Keratinocyte (primary cell): Measurements from ENCODE around the gene MVP. TPM values are rescaled to one million over a fixed set of nuclear protein-coding genes. Genes with fewer than 3 reads are reported as not detected.

Experiments
- DNase-seq: peaks from one replicate; pipeline ENCODE4 v3.0.0-alpha.2; 2011; ENCODE audit warnings: low read depth, missing footprints, low spot score
- FAIRE-seq: peaks from 2 replicates; lab custom pipeline; 2011; peaks lifted over from hg19 to GRCh38; lab: Jason Lieb, UNC
- H2AFZ ChIP-seq: 2 replicates; pipeline ENCODE4 v1.6.0; 2012; ENCODE audit warnings: low read length, control low read depth, inconsistent platforms; ENCODE audit not compliant: control insufficient read depth
- H3K27ac ChIP-seq: 2 replicates; pipeline ENCODE4 v1.5.1; 2011; ENCODE audit warnings: low read length; ENCODE audit not compliant: control insufficient read depth, insufficient read depth
- H3K27me3 ChIP-seq: 3 replicates; pipeline ENCODE4 v1.6.0; 2011; ENCODE audit warnings: low read length; ENCODE audit not compliant: control insufficient read depth, insufficient read depth; ENCODE audit errors: extremely low read depth
- H3K36me3 ChIP-seq, 2 experiments: 2 replicates in 1 of 2; 3 replicates in 1 of 2; pipeline ENCODE4 v1.5.1; 2011; ENCODE audit warnings: low read length in 2 of 2, mild to moderate bottlenecking in 1 of 2; ENCODE audit not compliant: control insufficient read depth in 2 of 2, insufficient read depth in 2 of 2; ENCODE audit errors: extremely low read depth in 1 of 2
- H3K4me1 ChIP-seq: 3 replicates; pipeline ENCODE4 v1.5.1; 2011; ENCODE audit warnings: low read length; ENCODE audit not compliant: control insufficient read depth, insufficient read depth; ENCODE audit errors: extremely low read depth
- H3K4me2 ChIP-seq: 3 replicates; pipeline ENCODE4 v1.6.0; 2011; ENCODE audit warnings: low read depth, low read length; ENCODE audit not compliant: control insufficient read depth, insufficient read depth; ENCODE audit errors: extremely low read depth
- H3K4me3 ChIP-seq, 3 experiments: fragments of 200-600 bp in 1 of 3; sonication (generic) in 1 of 3; 2 replicates in 2 of 3; 3 replicates in 1 of 3; pipeline ENCODE4 v1.5.1; 2011 to 2016; ENCODE audit warnings: low read length in 3 of 3, mild to moderate bottlenecking in 3 of 3, control low read depth in 2 of 3, inconsistent platforms in 1 of 3, low read depth in 1 of 3, mixed read lengths in 1 of 3, mixed run types in 1 of 3, moderate library complexity in 1 of 3; ENCODE audit not compliant: control insufficient read depth in 2 of 3, insufficient read depth in 2 of 3; ENCODE audit errors: extremely low read depth in 1 of 3
- H3K79me2 ChIP-seq: 2 replicates; pipeline ENCODE4 v1.6.0; 2012; ENCODE audit warnings: low read length; ENCODE audit not compliant: control insufficient read depth, insufficient read depth
- H3K9ac ChIP-seq: 3 replicates; pipeline ENCODE4 v1.6.0; 2011; ENCODE audit warnings: low read length; ENCODE audit not compliant: control insufficient read depth, insufficient read depth; ENCODE audit errors: extremely low read depth
- H3K9me1 ChIP-seq: 3 replicates; pipeline ENCODE4 v1.6.0; 2011; ENCODE audit warnings: low read length; ENCODE audit not compliant: control insufficient read depth, insufficient read depth; ENCODE audit errors: extremely low read depth
- H3K9me3 ChIP-seq: 2 replicates; pipeline ENCODE4 v1.5.1; 2012; ENCODE audit warnings: low read depth, low read length; ENCODE audit not compliant: control insufficient read depth
- H4K20me1 ChIP-seq: 3 replicates; pipeline ENCODE4 v1.6.0; 2011; ENCODE audit warnings: low read length; ENCODE audit not compliant: control insufficient read depth, insufficient read depth; ENCODE audit errors: extremely low read depth
- EZH2 ChIP-seq: IDR thresholded peaks from one replicate; pipeline ENCODE4 v1.6.1; 2012; ENCODE audit warnings: inconsistent platforms, mild to moderate bottlenecking, low read length, moderate library complexity
- dilution Hi-C: fragments of 300-500 bp; cut with MboI; formaldehyde crosslinking; loops from one replicate; pipeline ENCODE4 v1.7.0; 2020; ENCODE audit warnings: low sequenced_read_pairs; ENCODE audit not compliant: extremely low pct_ligation_motif_present
- polyA plus RNA-seq, 5 experiments: library from polyadenylated mRNA; depleted of rRNA in 3 of 5; stranded (reverse) in 3 of 5; stranded (forward) in 1 of 5; unstranded in 1 of 5; fragments of >200 nt; gene quantifications; 1 replicate in 1 of 5; 2 replicates in 3 of 5; 3 replicates in 1 of 5; pipeline versions ENCODE4 v1.2.1 to v1.2.3, GENCODE V29; 2011 to 2012; ENCODE audit warnings: missing spikeins in 2 of 5, low read depth in 1 of 5, low replicate concordance in 1 of 5
- TF ChIP-seq, protein P1 (sequence below), 3 experiments: IDR thresholded peaks in 1 of 3; conservative IDR thresholded peaks in 1 of 3; optimal IDR thresholded peaks in 1 of 3; 2 replicates in 2 of 3; 3 replicates in 1 of 3; pipeline versions ENCODE3 to v1.5.1; 2011; ENCODE audit warnings: low read length in 3 of 3, mild to moderate bottlenecking in 3 of 3, moderate library complexity in 2 of 3, control low read depth in 1 of 3, inconsistent platforms in 1 of 3; ENCODE audit not compliant: insufficient read depth in 2 of 3; ENCODE audit errors: extremely low read depth in 1 of 3

Gene MVP
- polyA plus RNA-seq, 1 donor (not counting 4 experiments of a cell fraction or from before 2014, with no cell fraction given) = 148 TPM

DNA sequence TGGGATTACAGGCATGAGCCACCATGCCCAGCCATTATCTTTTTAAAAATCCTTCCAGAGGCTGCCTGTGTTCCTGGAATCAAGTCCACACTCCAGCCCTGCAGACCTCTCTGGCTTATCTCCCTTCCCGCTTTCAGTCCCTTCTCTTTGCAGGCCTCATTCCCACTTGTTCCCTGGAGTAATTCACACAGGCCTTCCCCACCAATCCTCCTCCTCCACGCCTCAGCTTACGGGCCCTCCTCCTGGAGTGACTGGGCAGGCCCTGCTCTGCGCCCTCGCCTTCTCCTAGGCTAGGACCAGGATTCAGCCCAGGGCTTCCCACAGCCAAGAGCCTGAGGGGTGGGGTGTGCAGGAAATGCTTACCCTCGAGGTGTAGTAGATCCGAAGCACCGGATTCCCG, 40.0 kb downstream of the MVP start:
- H4K20me1 ChIP-seq = no peaks in the 10 kb centered on the region
- H3K4me3 ChIP-seq = no peak overlapping the region
- no peaks in the 10 kb centered on the region for H3K27me3 ChIP-seq
- no peak overlapping the region for H2AFZ ChIP-seq
- no peak overlapping the region for H3K9ac ChIP-seq
- dilution Hi-C loops = no loop called here
- H3K79me2 ChIP-seq = peaks cover 8% of the 10 kb centered on the region
- peaks cover 6% of the 10 kb centered on the region for H3K4me1 ChIP-seq
- TF ChIP-seq EZH2 = no peak
- TF ChIP-seq, protein P1, sequence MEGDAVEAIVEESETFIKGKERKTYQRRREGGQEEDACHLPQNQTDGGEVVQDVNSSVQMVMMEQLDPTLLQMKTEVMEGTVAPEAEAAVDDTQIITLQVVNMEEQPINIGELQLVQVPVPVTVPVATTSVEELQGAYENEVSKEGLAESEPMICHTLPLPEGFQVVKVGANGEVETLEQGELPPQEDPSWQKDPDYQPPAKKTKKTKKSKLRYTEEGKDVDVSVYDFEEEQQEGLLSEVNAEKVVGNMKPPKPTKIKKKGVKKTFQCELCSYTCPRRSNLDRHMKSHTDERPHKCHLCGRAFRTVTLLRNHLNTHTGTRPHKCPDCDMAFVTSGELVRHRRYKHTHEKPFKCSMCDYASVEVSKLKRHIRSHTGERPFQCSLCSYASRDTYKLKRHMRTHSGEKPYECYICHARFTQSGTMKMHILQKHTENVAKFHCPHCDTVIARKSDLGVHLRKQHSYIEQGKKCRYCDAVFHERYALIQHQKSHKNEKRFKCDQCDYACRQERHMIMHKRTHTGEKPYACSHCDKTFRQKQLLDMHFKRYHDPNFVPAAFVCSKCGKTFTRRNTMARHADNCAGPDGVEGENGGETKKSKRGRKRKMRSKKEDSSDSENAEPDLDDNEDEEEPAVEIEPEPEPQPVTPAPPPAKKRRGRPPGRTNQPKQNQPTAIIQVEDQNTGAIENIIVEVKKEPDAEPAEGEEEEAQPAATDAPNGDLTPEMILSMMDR (optimal IDR thresholded peaks at IDR 0.05 in 1 of 3, IDR thresholded peaks at IDR 0.05 in 1 of 3, conservative IDR thresholded peaks at IDR 0.05 in 1 of 3; ENCODE audit: extremely low read depth in 1 of 3, insufficient read depth in 2 of 3, low read length in 3 of 3) = no peak
- H3K36me3 ChIP-seq = peaks cover 9 to 13% of the 10 kb centered on the region in 2 experiments
- H3K9me1 ChIP-seq = peaks cover 2% of the 10 kb centered on the region
- H3K4me2 ChIP-seq = no peak overlapping the region
- no peak overlapping the region for H3K27ac ChIP-seq
- FAIRE-seq = no peak
- DNase-seq = no peak
- no peaks in the 10 kb centered on the region for H3K9me3 ChIP-seq

DNA sequence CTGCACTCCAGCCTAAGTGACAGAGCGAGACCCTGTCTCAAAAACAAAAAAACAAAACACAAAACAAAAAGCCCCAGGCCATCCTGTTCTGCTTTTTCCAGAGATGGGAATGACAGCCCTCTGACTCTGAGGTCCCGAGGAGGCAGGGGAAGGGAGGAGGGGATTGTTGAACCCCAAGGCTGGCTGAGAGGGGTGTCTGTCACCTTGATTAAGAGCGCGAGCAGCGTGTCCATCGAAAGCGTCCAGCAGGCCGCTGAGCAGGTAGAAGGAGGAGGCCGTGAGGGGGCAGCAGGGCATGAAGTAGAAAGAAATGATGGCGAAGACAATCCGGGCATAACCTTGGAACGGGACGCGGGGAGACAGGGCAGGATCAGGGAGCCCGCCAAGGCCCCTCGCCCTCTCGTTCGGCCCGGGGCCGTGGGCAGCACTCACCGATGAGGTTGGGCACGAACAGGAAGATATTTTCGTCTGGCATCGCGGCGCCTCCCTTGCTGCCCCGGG, 42.2 kb downstream of the MVP start:
- H3K9me1 ChIP-seq = peaks cover 2% of the 10 kb centered on the region
- H3K9ac ChIP-seq = peak overlapping the region; percentile 90
- H3K27me3 ChIP-seq = no peaks in the 10 kb centered on the region
- H3K9me3 ChIP-seq = no peaks in the 10 kb centered on the region
- H2AFZ ChIP-seq = peak overlapping the region; percentile 86
- FAIRE-seq = no peak
- H4K20me1 ChIP-seq = no peaks in the 10 kb centered on the region
- TF ChIP-seq EZH2 = no peak
- TF ChIP-seq, protein P1 (optimal IDR thresholded peaks at IDR 0.05 in 1 of 3, IDR thresholded peaks at IDR 0.05 in 1 of 3, conservative IDR thresholded peaks at IDR 0.05 in 1 of 3; ENCODE audit: extremely low read depth in 1 of 3, insufficient read depth in 2 of 3, low read length in 3 of 3) = peak in 2 of 3 experiments; percentile 5 to 38
- peaks cover 9 to 13% of the 10 kb centered on the region in 2 experiments for H3K36me3 ChIP-seq
- H3K4me1 ChIP-seq = peaks cover 6% of the 10 kb centered on the region
- DNase-seq = no peak
- peak overlapping the region; percentile 96 for H3K27ac ChIP-seq
- peaks cover 8% of the 10 kb centered on the region for H3K79me2 ChIP-seq
- peak overlapping the region; percentile 88 for H3K4me2 ChIP-seq
- dilution Hi-C loops = no loop called here
- peak overlapping the region; percentile 72 to 94 (median 87) for H3K4me3 ChIP-seq
